Choroid plexus epithelial cell (primary cell): ENCODE results near the gene TLDC2.
"Not testable (repeated sequence)": the region's sequence is repeated elsewhere in the genome, so short reads cannot be mapped to it uniquely, and the experiment has no call there.

Experiments used
- DNase-seq: peaks from one replicate; pipeline ENCODE4 v3.0.0-alpha.2; 2010; ENCODE audit warnings: low read depth
- H3K4me3 ChIP-seq: 2 replicates; pipeline ENCODE4 v1.5.1; 2011; ENCODE audit warnings: low read depth, mild to moderate bottlenecking, control low read depth, low read length, moderate library complexity
- CTCF ChIP-seq: conservative IDR thresholded peaks from 2 replicates; pipeline ENCODE4 v1.5.1; 2011; ENCODE audit warnings: low read depth, mild to moderate bottlenecking, control low read depth, inconsistent platforms, low read length, moderate library complexity

TLDC2 gene

GRCh38 chr20:36872852-36873251 is 3.1 kb upstream of the TLDC2 start:
- TF ChIP-seq CTCF: no peak
- no peak overlapping the region for H3K4me3 ChIP-seq
- DNase-seq: no peak

- DNase-seq: no peak
These were observed 2.3 kb upstream of the TLDC2 start for GRCh38 chr20:36873498-36874189.

GRCh38 chr20:36875093-36875492 is 845 bp upstream of the TLDC2 start:
- not testable (repeated sequence) for H3K4me3 ChIP-seq, DNase-seq

More at GRCh38 chr20:36873498-36874189, 2.3 kb upstream of the TLDC2 start:
- no peak overlapping the region for H3K4me3 ChIP-seq
- no peak for TF ChIP-seq CTCF

- DNase-seq: no peak
- no peak for TF ChIP-seq CTCF
- H3K4me3 ChIP-seq: no peak overlapping the region
These were observed 515 bp downstream of the TLDC2 start for GRCh38 chr20:36876473-36876833.

GRCh38 chr20:36878941-36879340 is 3.0 kb downstream of the TLDC2 start:
- DNase-seq: no peak
- no peak for TF ChIP-seq CTCF
- H3K4me3 ChIP-seq: no peak overlapping the region

- no peak for TF ChIP-seq CTCF
- no peak for DNase-seq
- no peak overlapping the region for H3K4me3 ChIP-seq
These were observed 4.9 kb downstream of the TLDC2 start for GRCh38 chr20:36880741-36881250.

GRCh38 chr20:36881331-36881730 is 5.4 kb downstream of the TLDC2 start:
- no peak for DNase-seq
- no peak overlapping the region for H3K4me3 ChIP-seq
- no peak for TF ChIP-seq CTCF

- DNase-seq: no peak
- H3K4me3 ChIP-seq: no peak overlapping the region
- no peak for TF ChIP-seq CTCF
These were observed 6.0 kb downstream of the TLDC2 start for GRCh38 chr20:36881888-36882287.
